Kidney epithelial cell (primary cell): ENCODE measurements around the gene HNRNPAB. TPM values are rescaled to one million over a fixed set of nuclear protein-coding genes. Genes with fewer than 3 reads are reported as not detected.

ENCODE experiments used
- DNase-seq: peaks from one replicate; pipeline ENCODE4 v3.0.0-alpha.2; 2010; ENCODE audit warnings: low read depth
- H3K27me3 ChIP-seq: 2 replicates; pipeline ENCODE4 v1.6.0; 2011; ENCODE audit warnings: low read length; ENCODE audit not compliant: control insufficient read depth, insufficient read depth
- H3K36me3 ChIP-seq: 2 replicates; pipeline ENCODE4 v1.5.1; 2011; ENCODE audit warnings: low read length; ENCODE audit not compliant: control insufficient read depth, insufficient read depth
- H3K4me3 ChIP-seq: 2 replicates; pipeline ENCODE4 v1.5.1; 2011; ENCODE audit warnings: low read depth, mild to moderate bottlenecking, control low read depth, low read length
- CTCF ChIP-seq: IDR thresholded peaks from 2 replicates; pipeline ENCODE4 v1.5.1; 2011; ENCODE audit warnings: mild to moderate bottlenecking, moderate library complexity, low read length, control low read depth, inconsistent platforms; ENCODE audit not compliant: insufficient read depth, poor library complexity, severe bottlenecking
- total RNA-seq: library from RNA; depleted of rRNA; stranded (reverse); fragments of >200 nt; gene quantifications from 2 replicates; pipeline ENCODE4 v1.2.3, GENCODE V29; 2015

The HNRNPAB gene
- total RNA-seq, 1 donor from 2014 or later, result 152 TPM

- TF ChIP-seq CTCF, result no peak
- no peak for DNase-seq
Measured at GRCh38 chr5:178182158-178182876, 22.0 kb upstream of the HNRNPAB start.

GRCh38 chr5:178186427-178186826, 17.9 kb upstream of the HNRNPAB start:
- no peak for TF ChIP-seq CTCF
- Histone ChIP-seq H3K36me3 (no peaks in the 10 kb centered on the region), H3K27me3 (no peaks in the 10 kb centered on the region), H3K4me3 (no peak overlapping the region)
- no peak for DNase-seq

More at GRCh38 chr5:178182158-178182876, 22.0 kb upstream of the HNRNPAB start:
- Histone ChIP-seq H3K27me3 (no peaks in the 10 kb centered on the region), H3K4me3 (no peak overlapping the region), H3K36me3 (no peaks in the 10 kb centered on the region)

- TF ChIP-seq CTCF, result no peak
- Histone ChIP-seq H3K36me3 (no peaks in the 10 kb centered on the region), H3K27me3 (no peaks in the 10 kb centered on the region), H3K4me3 (no peak within 1 kb of the TSS)
- DNase-seq, result no peak
Measured at GRCh38 chr5:178187014-178187413, 17.3 kb upstream of the HNRNPAB start, which contains the start of gene GMCL2. Gene GMCL2, minus strand, starts transcription at chr5:178187371. Its CDS starts 72 bp downstream, at chr5:178187299.

- H3K36me3 ChIP-seq, result no peaks in the 10 kb centered on the region
- no peak for DNase-seq
- H3K4me3 ChIP-seq, result no peak overlapping the region
- no peak for TF ChIP-seq CTCF
- peaks cover 4% of the 10 kb centered on the region for H3K27me3 ChIP-seq
Measured at GRCh38 chr5:178189433-178189832, 14.9 kb upstream of the HNRNPAB start.

- H3K27me3 ChIP-seq, result peaks cover 6% of the 10 kb centered on the region
- DNase-seq, result no peak
- no peaks in the 10 kb centered on the region for H3K36me3 ChIP-seq
- no peak for TF ChIP-seq CTCF
- H3K4me3 ChIP-seq, result no peak overlapping the region
Measured at GRCh38 chr5:178191661-178192060, 12.7 kb upstream of the HNRNPAB start.

- Histone ChIP-seq H3K27me3 (peaks cover 6% of the 10 kb centered on the region), H3K4me3 (no peak overlapping the region), H3K36me3 (no peaks in the 10 kb centered on the region)
- TF ChIP-seq CTCF, result no peak
- no peak for DNase-seq
Measured at GRCh38 chr5:178192244-178192643, 12.1 kb upstream of the HNRNPAB start.
